ENCODE data around the gene SLC14A1.

DNA sequence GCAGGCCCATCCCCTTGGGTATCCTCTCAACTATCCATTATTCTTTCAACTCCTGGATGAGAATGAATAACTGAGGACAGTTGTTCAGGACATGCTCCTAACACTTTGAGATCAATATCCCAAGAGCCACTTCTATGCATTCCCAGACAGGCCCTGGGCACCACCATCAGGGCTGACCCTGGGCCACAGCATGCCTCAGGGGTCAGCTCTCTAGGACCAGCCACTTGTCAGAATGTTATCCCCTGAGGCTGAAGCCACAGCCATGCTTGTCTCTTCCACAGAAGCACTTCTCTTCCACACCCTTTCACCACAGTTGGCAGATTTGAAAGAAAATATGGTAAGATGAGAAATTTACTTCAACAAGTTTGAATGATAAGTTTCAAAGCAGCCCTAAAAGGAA is 28.7 kb downstream of the SLC14A1 start:
- TF ChIP-seq EZH2 (IDR thresholded peaks at IDR 0.05; ENCODE audit: low read depth, unreplicated experiment) (no peak), JUNB (IDR thresholded peaks at IDR 0.05; ENCODE audit: unreplicated experiment) (no peak), POLR2AphosphoS5 (IDR thresholded peaks at IDR 0.05; ENCODE audit: low read depth) (no peak), EZH2phosphoT487 (IDR thresholded peaks at IDR 0.05; ENCODE audit: unreplicated experiment) (no peak), ZNF331 (CRISPR knock-in tag; IDR thresholded peaks at IDR 0.05; ENCODE audit: low read depth) (no peak)
- TF ChIP-seq, protein P1, sequence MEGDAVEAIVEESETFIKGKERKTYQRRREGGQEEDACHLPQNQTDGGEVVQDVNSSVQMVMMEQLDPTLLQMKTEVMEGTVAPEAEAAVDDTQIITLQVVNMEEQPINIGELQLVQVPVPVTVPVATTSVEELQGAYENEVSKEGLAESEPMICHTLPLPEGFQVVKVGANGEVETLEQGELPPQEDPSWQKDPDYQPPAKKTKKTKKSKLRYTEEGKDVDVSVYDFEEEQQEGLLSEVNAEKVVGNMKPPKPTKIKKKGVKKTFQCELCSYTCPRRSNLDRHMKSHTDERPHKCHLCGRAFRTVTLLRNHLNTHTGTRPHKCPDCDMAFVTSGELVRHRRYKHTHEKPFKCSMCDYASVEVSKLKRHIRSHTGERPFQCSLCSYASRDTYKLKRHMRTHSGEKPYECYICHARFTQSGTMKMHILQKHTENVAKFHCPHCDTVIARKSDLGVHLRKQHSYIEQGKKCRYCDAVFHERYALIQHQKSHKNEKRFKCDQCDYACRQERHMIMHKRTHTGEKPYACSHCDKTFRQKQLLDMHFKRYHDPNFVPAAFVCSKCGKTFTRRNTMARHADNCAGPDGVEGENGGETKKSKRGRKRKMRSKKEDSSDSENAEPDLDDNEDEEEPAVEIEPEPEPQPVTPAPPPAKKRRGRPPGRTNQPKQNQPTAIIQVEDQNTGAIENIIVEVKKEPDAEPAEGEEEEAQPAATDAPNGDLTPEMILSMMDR (conservative IDR thresholded peaks at IDR 0.05; ENCODE audit: low read depth in 2 of 2) = no peak
- TF ChIP-seq, protein P2, sequence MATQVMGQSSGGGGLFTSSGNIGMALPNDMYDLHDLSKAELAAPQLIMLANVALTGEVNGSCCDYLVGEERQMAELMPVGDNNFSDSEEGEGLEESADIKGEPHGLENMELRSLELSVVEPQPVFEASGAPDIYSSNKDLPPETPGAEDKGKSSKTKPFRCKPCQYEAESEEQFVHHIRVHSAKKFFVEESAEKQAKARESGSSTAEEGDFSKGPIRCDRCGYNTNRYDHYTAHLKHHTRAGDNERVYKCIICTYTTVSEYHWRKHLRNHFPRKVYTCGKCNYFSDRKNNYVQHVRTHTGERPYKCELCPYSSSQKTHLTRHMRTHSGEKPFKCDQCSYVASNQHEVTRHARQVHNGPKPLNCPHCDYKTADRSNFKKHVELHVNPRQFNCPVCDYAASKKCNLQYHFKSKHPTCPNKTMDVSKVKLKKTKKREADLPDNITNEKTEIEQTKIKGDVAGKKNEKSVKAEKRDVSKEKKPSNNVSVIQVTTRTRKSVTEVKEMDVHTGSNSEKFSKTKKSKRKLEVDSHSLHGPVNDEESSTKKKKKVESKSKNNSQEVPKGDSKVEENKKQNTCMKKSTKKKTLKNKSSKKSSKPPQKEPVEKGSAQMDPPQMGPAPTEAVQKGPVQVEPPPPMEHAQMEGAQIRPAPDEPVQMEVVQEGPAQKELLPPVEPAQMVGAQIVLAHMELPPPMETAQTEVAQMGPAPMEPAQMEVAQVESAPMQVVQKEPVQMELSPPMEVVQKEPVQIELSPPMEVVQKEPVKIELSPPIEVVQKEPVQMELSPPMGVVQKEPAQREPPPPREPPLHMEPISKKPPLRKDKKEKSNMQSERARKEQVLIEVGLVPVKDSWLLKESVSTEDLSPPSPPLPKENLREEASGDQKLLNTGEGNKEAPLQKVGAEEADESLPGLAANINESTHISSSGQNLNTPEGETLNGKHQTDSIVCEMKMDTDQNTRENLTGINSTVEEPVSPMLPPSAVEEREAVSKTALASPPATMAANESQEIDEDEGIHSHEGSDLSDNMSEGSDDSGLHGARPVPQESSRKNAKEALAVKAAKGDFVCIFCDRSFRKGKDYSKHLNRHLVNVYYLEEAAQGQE (IDR thresholded peaks at IDR 0.05; ENCODE audit: unreplicated experiment) = no peak

Measured in GM23338 (cell line).